ENCODE data around the gene BDKRB2. TPM values are rescaled to one million over a fixed set of nuclear protein-coding genes. Genes with fewer than 3 reads are reported as not detected.

The BDKRB2 gene
- total and polyA plus RNA-seq, 2 of the 13 experiments (the other 11 are each of a cell fraction or from before 2014, with no cell fraction given), result 0.03 TPM; not detected in 1

GRCh38 chr14:96173636-96174475 lies 30.8 kb upstream of the BDKRB2 start:
- no peak overlapping the region for H3K27ac ChIP-seq (ENCODE audit: extremely low read length, insufficient read depth, low read length)
- peaks cover 5% of the 10 kb centered on the region; the same call in 1 of the 2 replicates for H3K4me1 ChIP-seq (ENCODE audit: insufficient read depth, low read length)
- H3K9ac ChIP-seq (ENCODE audit: insufficient read depth, low read depth, low read length), result no peak overlapping the region
- intact Hi-C loops (cut with micrococcal nuclease; ENCODE audit: unreplicated experiment) (no loop called here), in situ Hi-C loops (cut with HindIII; ENCODE audit: extremely low pct_ligation_motif_present, low pct_unique_long_range_greater_than_20kb) (no loop called here)
- no peaks in the 10 kb centered on the region for H3K36me3 ChIP-seq (replicated peaks in 1 of 2; ENCODE audit: control insufficient read depth in 1 of 2, insufficient read depth in 2 of 2, low read length in 2 of 2)
- no peaks in the 10 kb centered on the region for H3K9me3 ChIP-seq (ENCODE audit: low read length)
- no peaks in the 10 kb centered on the region for H3K79me2 ChIP-seq (ENCODE audit: insufficient read depth, low read length)
- WGBS (ENCODE audit: low lambda C conversion rate), result 68% methylated on average over 20 of the region's 21 CpGs
- no peak overlapping the region for H3K4me3 ChIP-seq (replicated peaks in 1 of 3; ENCODE audit: insufficient read depth in 1 of 3, low read depth in 2 of 3, low read length in 3 of 3)
- ATAC-seq (no peak), DNase-seq (ENCODE audit: low spot score) (no peak), FAIRE-seq (no peak)
- H4K20me1 ChIP-seq (ENCODE audit: insufficient read depth, low read length), result no peaks in the 10 kb centered on the region
- H2AFZ ChIP-seq (ENCODE audit: low read length), result no peak overlapping the region
- POLR2A ChIA-PET, result no interaction called here
- no TSS peak for BruUV-seq (replicated peaks)
- no peak overlapping the region for H3K4me2 ChIP-seq (ENCODE audit: low read depth, low read length)
- TF ChIP-seq ZNF747 (CRISPR knock-in tag; IDR thresholded peaks at IDR 0.05; ENCODE audit: borderline replicate concordance) (no peak), NCOR1 (IDR thresholded peaks at IDR 0.05; ENCODE audit: borderline replicate concordance, low read length) (no peak), BRD4 (CRISPR knock-in tag; IDR thresholded peaks at IDR 0.05) (no peak), KAT7 (CRISPR knock-in tag; IDR thresholded peaks at IDR 0.05; ENCODE audit: borderline replicate concordance) (no peak), ZNF33A (CRISPR knock-in tag; IDR thresholded peaks at IDR 0.05; ENCODE audit: borderline replicate concordance) (no peak), ZKSCAN8 (CRISPR knock-in tag; IDR thresholded peaks at IDR 0.05; ENCODE audit: borderline replicate concordance) (no peak), RBM39 (IDR thresholded peaks at IDR 0.05; ENCODE audit: low read depth, low read length, poor library complexity, severe bottlenecking) (no peak), ZNF329 (CRISPR knock-in tag; IDR thresholded peaks at IDR 0.05; ENCODE audit: low read depth) (no peak)
- TF ChIP-seq, protein P1, sequence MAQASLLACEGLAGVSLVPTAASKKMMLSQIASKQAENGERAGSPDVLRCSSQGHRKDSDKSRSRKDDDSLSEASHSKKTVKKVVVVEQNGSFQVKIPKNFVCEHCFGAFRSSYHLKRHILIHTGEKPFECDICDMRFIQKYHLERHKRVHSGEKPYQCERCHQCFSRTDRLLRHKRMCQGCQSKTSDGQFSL (CRISPR knock-in tag; IDR thresholded peaks at IDR 0.05), result no peak
- TF ChIP-seq, protein P2, sequence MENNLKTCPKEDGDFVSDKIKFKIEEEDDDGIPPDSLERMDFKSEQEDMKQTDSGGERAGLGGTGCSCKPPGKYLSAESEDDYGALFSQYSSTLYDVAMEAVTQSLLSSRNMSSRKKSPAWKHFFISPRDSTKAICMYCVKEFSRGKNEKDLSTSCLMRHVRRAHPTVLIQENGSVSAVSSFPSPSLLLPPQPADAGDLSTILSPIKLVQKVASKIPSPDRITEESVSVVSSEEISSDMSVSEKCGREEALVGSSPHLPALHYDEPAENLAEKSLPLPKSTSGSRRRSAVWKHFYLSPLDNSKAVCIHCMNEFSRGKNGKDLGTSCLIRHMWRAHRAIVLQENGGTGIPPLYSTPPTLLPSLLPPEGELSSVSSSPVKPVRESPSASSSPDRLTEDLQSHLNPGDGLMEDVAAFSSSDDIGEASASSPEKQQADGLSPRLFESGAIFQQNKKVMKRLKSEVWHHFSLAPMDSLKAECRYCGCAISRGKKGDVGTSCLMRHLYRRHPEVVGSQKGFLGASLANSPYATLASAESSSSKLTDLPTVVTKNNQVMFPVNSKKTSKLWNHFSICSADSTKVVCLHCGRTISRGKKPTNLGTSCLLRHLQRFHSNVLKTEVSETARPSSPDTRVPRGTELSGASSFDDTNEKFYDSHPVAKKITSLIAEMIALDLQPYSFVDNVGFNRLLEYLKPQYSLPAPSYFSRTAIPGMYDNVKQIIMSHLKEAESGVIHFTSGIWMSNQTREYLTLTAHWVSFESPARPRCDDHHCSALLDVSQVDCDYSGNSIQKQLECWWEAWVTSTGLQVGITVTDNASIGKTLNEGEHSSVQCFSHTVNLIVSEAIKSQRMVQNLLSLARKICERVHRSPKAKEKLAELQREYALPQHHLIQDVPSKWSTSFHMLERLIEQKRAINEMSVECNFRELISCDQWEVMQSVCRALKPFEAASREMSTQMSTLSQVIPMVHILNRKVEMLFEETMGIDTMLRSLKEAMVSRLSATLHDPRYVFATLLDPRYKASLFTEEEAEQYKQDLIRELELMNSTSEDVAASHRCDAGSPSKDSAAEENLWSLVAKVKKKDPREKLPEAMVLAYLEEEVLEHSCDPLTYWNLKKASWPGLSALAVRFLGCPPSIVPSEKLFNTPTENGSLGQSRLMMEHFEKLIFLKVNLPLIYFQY (CRISPR knock-in tag; IDR thresholded peaks at IDR 0.05; ENCODE audit: borderline replicate concordance), result no peak
- TF ChIP-seq, protein P3, sequence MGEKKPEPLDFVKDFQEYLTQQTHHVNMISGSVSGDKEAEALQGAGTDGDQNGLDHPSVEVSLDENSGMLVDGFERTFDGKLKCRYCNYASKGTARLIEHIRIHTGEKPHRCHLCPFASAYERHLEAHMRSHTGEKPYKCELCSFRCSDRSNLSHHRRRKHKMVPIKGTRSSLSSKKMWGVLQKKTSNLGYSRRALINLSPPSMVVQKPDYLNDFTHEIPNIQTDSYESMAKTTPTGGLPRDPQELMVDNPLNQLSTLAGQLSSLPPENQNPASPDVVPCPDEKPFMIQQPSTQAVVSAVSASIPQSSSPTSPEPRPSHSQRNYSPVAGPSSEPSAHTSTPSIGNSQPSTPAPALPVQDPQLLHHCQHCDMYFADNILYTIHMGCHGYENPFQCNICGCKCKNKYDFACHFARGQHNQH (CRISPR knock-in tag; IDR thresholded peaks at IDR 0.05), result no peak
- no peaks in the 10 kb centered on the region; a peak in 1 of 5 replicates for H3K27me3 ChIP-seq (ENCODE audit: control insufficient read depth in 1 of 2, insufficient read depth in 2 of 2, low read length in 2 of 2)
- CTCF ChIA-PET (ENCODE audit: low intra/inter-chr PET ratio, low total read pairs), result no interaction called here
